ENCODE results near the gene ACBD4. TPM values are rescaled to one million over a fixed set of nuclear protein-coding genes. Genes with fewer than 3 reads are reported as not detected.

Gene ACBD4
- polyA plus RNA-seq: 1 to 10 TPM; 5.9 to 8.8 TPM

GRCh38 chr17:45135192-45135977, at the start of gene ACBD4:
TSS of gene ACBD4 (plus strand) at chr17:45135687. CDS start at chr17:45136145, 458 bp downstream.
- Histone ChIP-seq H3K36me3 (ENCODE audit: control insufficient read depth in 2 of 2, insufficient read depth in 2 of 2, low read length in 1 of 2) (no peaks in the 10 kb centered on the region), H3K4me3 (ENCODE audit: low read depth in 1 of 2, low read length in 2 of 2) (peak within 1 kb of the TSS; percentile 71 to 73), H3K27me3 (ENCODE audit: control insufficient read depth in 1 of 2, insufficient read depth in 2 of 2, low read length in 2 of 2) (no peaks in the 10 kb centered on the region), H3K9me3 (ENCODE audit: control insufficient read depth in 2 of 2, insufficient read depth in 1 of 2, low read depth in 1 of 2, low read length in 1 of 2) (no peaks in the 10 kb centered on the region), H3K27ac (ENCODE audit: low read depth in 2 of 2, low read length in 1 of 2) (peak within 1 kb of the TSS; percentile 64 to 87), H3K4me1 (ENCODE audit: control insufficient read depth in 2 of 2, insufficient read depth in 2 of 2, low read length in 1 of 2) (peaks cover 5 to 28% of the 10 kb centered on the region in 2 donors)
- WGBS, 2 donors: 5% methylated on average over 40 of the region's 40 CpGs

GRCh38 chr17:45086391-45086790, 49.1 kb upstream of the ACBD4 start:
- H3K9me3 ChIP-seq (ENCODE audit: control insufficient read depth in 2 of 2, insufficient read depth in 1 of 2, low read depth in 1 of 2, low read length in 1 of 2): no peaks in the 10 kb centered on the region
- no peak overlapping the region for H3K4me3 ChIP-seq (ENCODE audit: low read depth in 1 of 2, low read length in 2 of 2)
- H3K36me3 ChIP-seq (ENCODE audit: control insufficient read depth in 2 of 2, insufficient read depth in 2 of 2, low read length in 1 of 2): peaks cover 10% of the 10 kb centered on the region in 2 donors
- peaks cover 0 to 11% of the 10 kb centered on the region in 2 donors for H3K4me1 ChIP-seq (ENCODE audit: control insufficient read depth in 2 of 2, insufficient read depth in 2 of 2, low read length in 1 of 2)
- peak overlapping the region; percentile 52 to 94 for H3K27ac ChIP-seq (ENCODE audit: low read depth in 2 of 2, low read length in 1 of 2)
- no peaks in the 10 kb centered on the region for H3K27me3 ChIP-seq (ENCODE audit: control insufficient read depth in 1 of 2, insufficient read depth in 2 of 2, low read length in 2 of 2)
- 97 to 99% methylated on average over 4 of the region's 4 CpGs for WGBS, 2 donors

GRCh38 chr17:45086865-45087503, 48.5 kb upstream of the ACBD4 start:
- 88% methylated on average over 6 of the region's 6 CpGs for WGBS, 2 donors
- Histone ChIP-seq H3K27ac (ENCODE audit: low read depth in 2 of 2, low read length in 1 of 2) (peak overlapping the region; percentile 52 to 94), H3K27me3 (ENCODE audit: control insufficient read depth in 1 of 2, insufficient read depth in 2 of 2, low read length in 2 of 2) (no peaks in the 10 kb centered on the region), H3K4me1 (ENCODE audit: control insufficient read depth in 2 of 2, insufficient read depth in 2 of 2, low read length in 1 of 2) (peaks cover 0 to 11% of the 10 kb centered on the region in 2 donors), H3K36me3 (ENCODE audit: control insufficient read depth in 2 of 2, insufficient read depth in 2 of 2, low read length in 1 of 2) (peaks cover 6% of the 10 kb centered on the region in 2 donors), H3K9me3 (ENCODE audit: control insufficient read depth in 2 of 2, insufficient read depth in 1 of 2, low read depth in 1 of 2, low read length in 1 of 2) (no peaks in the 10 kb centered on the region), H3K4me3 (ENCODE audit: low read depth in 1 of 2, low read length in 2 of 2) (no peak overlapping the region)

GRCh38 chr17:45087504-45087975, 47.9 kb upstream of the ACBD4 start:
- peaks cover 6% of the 10 kb centered on the region in 2 donors for H3K36me3 ChIP-seq (ENCODE audit: control insufficient read depth in 2 of 2, insufficient read depth in 2 of 2, low read length in 1 of 2)
- no peaks in the 10 kb centered on the region for H3K27me3 ChIP-seq (ENCODE audit: control insufficient read depth in 1 of 2, insufficient read depth in 2 of 2, low read length in 2 of 2)
- WGBS, 2 donors: 41 to 56% methylated on average over 3 of the region's 3 CpGs
- H3K4me3 ChIP-seq (ENCODE audit: low read depth in 1 of 2, low read length in 2 of 2): no peak overlapping the region
- H3K27ac ChIP-seq (ENCODE audit: low read depth in 2 of 2, low read length in 1 of 2): peak overlapping the region; percentile 89 to 94
- H3K4me1 ChIP-seq (ENCODE audit: control insufficient read depth in 2 of 2, insufficient read depth in 2 of 2, low read length in 1 of 2): peaks cover 0 to 11% of the 10 kb centered on the region in 2 donors
- no peaks in the 10 kb centered on the region for H3K9me3 ChIP-seq (ENCODE audit: control insufficient read depth in 2 of 2, insufficient read depth in 1 of 2, low read depth in 1 of 2, low read length in 1 of 2)

- peaks cover 0 to 11% of the 10 kb centered on the region in 2 donors for H3K4me1 ChIP-seq (ENCODE audit: control insufficient read depth in 2 of 2, insufficient read depth in 2 of 2, low read length in 1 of 2)
- 74 to 80% methylated on average over 5 of the region's 5 CpGs for WGBS, 2 donors
- H3K9me3 ChIP-seq (ENCODE audit: control insufficient read depth in 2 of 2, insufficient read depth in 1 of 2, low read depth in 1 of 2, low read length in 1 of 2): no peaks in the 10 kb centered on the region
- peak overlapping the region; percentile 89 to 94 for H3K27ac ChIP-seq (ENCODE audit: low read depth in 2 of 2, low read length in 1 of 2)
- H3K36me3 ChIP-seq (ENCODE audit: control insufficient read depth in 2 of 2, insufficient read depth in 2 of 2, low read length in 1 of 2): peaks cover 6% of the 10 kb centered on the region in 2 donors
- H3K4me3 ChIP-seq (ENCODE audit: low read depth in 1 of 2, low read length in 2 of 2): no peak overlapping the region
- no peaks in the 10 kb centered on the region for H3K27me3 ChIP-seq (ENCODE audit: control insufficient read depth in 1 of 2, insufficient read depth in 2 of 2, low read length in 2 of 2)
Observed at GRCh38 chr17:45087978-45088377, 47.5 kb upstream of the ACBD4 start.

- peaks cover 6% of the 10 kb centered on the region in 2 donors for H3K36me3 ChIP-seq (ENCODE audit: control insufficient read depth in 2 of 2, insufficient read depth in 2 of 2, low read length in 1 of 2)
Observed at GRCh38 chr17:45088741-45089140, 46.7 kb upstream of the ACBD4 start.

GRCh38 chr17:45090711-45091110, 44.8 kb upstream of the ACBD4 start:
- H3K36me3 ChIP-seq (ENCODE audit: control insufficient read depth in 2 of 2, insufficient read depth in 2 of 2, low read length in 1 of 2): peaks cover 6 to 7% of the 10 kb centered on the region in 2 donors
- H3K27me3 ChIP-seq (ENCODE audit: control insufficient read depth in 1 of 2, insufficient read depth in 2 of 2, low read length in 2 of 2): no peaks in the 10 kb centered on the region
- no peak overlapping the region for H3K27ac ChIP-seq (ENCODE audit: low read depth in 2 of 2, low read length in 1 of 2)
- no peaks in the 10 kb centered on the region for H3K9me3 ChIP-seq (ENCODE audit: control insufficient read depth in 2 of 2, insufficient read depth in 1 of 2, low read depth in 1 of 2, low read length in 1 of 2)
- H3K4me1 ChIP-seq (ENCODE audit: control insufficient read depth in 2 of 2, insufficient read depth in 2 of 2, low read length in 1 of 2): peaks cover 2 to 19% of the 10 kb centered on the region in 2 donors
- WGBS, 2 donors: 73 to 80% methylated on average over 3 of the region's 3 CpGs
- H3K4me3 ChIP-seq (ENCODE audit: low read depth in 1 of 2, low read length in 2 of 2): no peak overlapping the region

More at GRCh38 chr17:45088741-45089140, 46.7 kb upstream of the ACBD4 start:
- peak overlapping the region; percentile 31 to 94 for H3K27ac ChIP-seq (ENCODE audit: low read depth in 2 of 2, low read length in 1 of 2)
- H3K27me3 ChIP-seq (ENCODE audit: control insufficient read depth in 1 of 2, insufficient read depth in 2 of 2, low read length in 2 of 2): no peaks in the 10 kb centered on the region
- H3K4me3 ChIP-seq (ENCODE audit: low read depth in 1 of 2, low read length in 2 of 2): no peak overlapping the region
- 74 to 83% methylated on average over 3 of the region's 3 CpGs for WGBS, 2 donors
- no peaks in the 10 kb centered on the region for H3K9me3 ChIP-seq (ENCODE audit: control insufficient read depth in 2 of 2, insufficient read depth in 1 of 2, low read depth in 1 of 2, low read length in 1 of 2)
- peaks cover 2 to 16% of the 10 kb centered on the region in 2 donors for H3K4me1 ChIP-seq (ENCODE audit: control insufficient read depth in 2 of 2, insufficient read depth in 2 of 2, low read length in 1 of 2)

GRCh38 chr17:45091778-45092425, 43.6 kb upstream of the ACBD4 start:
- no peak overlapping the region for H3K4me3 ChIP-seq (ENCODE audit: low read depth in 1 of 2, low read length in 2 of 2)
- peaks cover 2 to 19% of the 10 kb centered on the region in 2 donors for H3K4me1 ChIP-seq (ENCODE audit: control insufficient read depth in 2 of 2, insufficient read depth in 2 of 2, low read length in 1 of 2)
- WGBS, 2 donors: 83 to 84% methylated on average over 11 of the region's 11 CpGs
- peak overlapping the region; percentile 84 to 92 for H3K27ac ChIP-seq (ENCODE audit: low read depth in 2 of 2, low read length in 1 of 2)
- H3K36me3 ChIP-seq (ENCODE audit: control insufficient read depth in 2 of 2, insufficient read depth in 2 of 2, low read length in 1 of 2): peaks cover 3 to 17% of the 10 kb centered on the region in 2 donors
- H3K9me3 ChIP-seq (ENCODE audit: control insufficient read depth in 2 of 2, insufficient read depth in 1 of 2, low read depth in 1 of 2, low read length in 1 of 2): no peaks in the 10 kb centered on the region
- H3K27me3 ChIP-seq (ENCODE audit: control insufficient read depth in 1 of 2, insufficient read depth in 2 of 2, low read length in 2 of 2): no peaks in the 10 kb centered on the region

- no peaks in the 10 kb centered on the region for H3K9me3 ChIP-seq (ENCODE audit: control insufficient read depth in 2 of 2, insufficient read depth in 1 of 2, low read depth in 1 of 2, low read length in 1 of 2)
- WGBS, 2 donors: 21 to 41% methylated on average over 6 of the region's 6 CpGs
- H3K4me1 ChIP-seq (ENCODE audit: control insufficient read depth in 2 of 2, insufficient read depth in 2 of 2, low read length in 1 of 2): peaks cover 2 to 18% of the 10 kb centered on the region in 2 donors
- H3K4me3 ChIP-seq (ENCODE audit: low read depth in 1 of 2, low read length in 2 of 2): no peak overlapping the region
- H3K27me3 ChIP-seq (ENCODE audit: control insufficient read depth in 1 of 2, insufficient read depth in 2 of 2, low read length in 2 of 2): no peaks in the 10 kb centered on the region
- peak overlapping the region; percentile 84 to 92 for H3K27ac ChIP-seq (ENCODE audit: low read depth in 2 of 2, low read length in 1 of 2)
- H3K36me3 ChIP-seq (ENCODE audit: control insufficient read depth in 2 of 2, insufficient read depth in 2 of 2, low read length in 1 of 2): peaks cover 11 to 27% of the 10 kb centered on the region in 2 donors
Observed at GRCh38 chr17:45092911-45093430, 42.5 kb upstream of the ACBD4 start.
